Vagina (tissue), 2 donors: Measurements from ENCODE around the gene GPBP1. TPM values are rescaled to one million over a fixed set of nuclear protein-coding genes. Genes with fewer than 3 reads are reported as not detected.
"Not testable (repeated sequence)": the region's sequence is repeated elsewhere in the genome, so short reads cannot be mapped to it uniquely, and the experiment has no call there.

Source experiments
- DNase-seq, 2 donors: peaks; one replicate each; pipeline ENCODE4 v3.0.0-alpha.2; 2017; ENCODE audit errors: extremely low spot score in 2 of 2
- H3K27ac ChIP-seq: fragments of 200-600 bp; sonication (generic); one replicate; pipeline ENCODE4 v1.5.1; 2019
- H3K27me3 ChIP-seq: fragments of 200-600 bp; sonication (generic); one replicate; pipeline ENCODE4 v1.5.1; 2019
- H3K36me3 ChIP-seq, 2 donors: fragments of 200-600 bp; sonication (generic); one replicate each; pipeline ENCODE4 v1.5.1; 2017 to 2019
- H3K4me1 ChIP-seq: fragments of 200-600 bp; sonication (generic); one replicate; pipeline ENCODE4 v1.5.1; 2019
- H3K4me3 ChIP-seq, 2 donors: fragments of 200-600 bp; sonication (generic); 1 replicate in 1 of 2; 2 replicates in 1 of 2; pipeline ENCODE4 v1.5.1; 2016 to 2019
- H3K9me3 ChIP-seq: fragments of 200-600 bp; sonication (generic); one replicate; pipeline ENCODE4 v1.5.1; 2019
- POLR2A ChIP-seq, 2 donors: fragments of 450-650 bp; IDR thresholded peaks; one replicate each; pipeline ENCODE4 v1.6.1; 2017; ENCODE audit warnings: antibody characterized with exemption in 2 of 2, mild to moderate bottlenecking in 2 of 2, moderate library complexity in 2 of 2
- POLR2AphosphoS5 ChIP-seq, 2 donors: sonication (generic); formaldehyde crosslinking; IDR thresholded peaks; one replicate each; pipeline ENCODE4 v1.9.0; 2017; ENCODE audit warnings: antibody characterized with exemption in 2 of 2, mild to moderate bottlenecking in 2 of 2, low read depth in 1 of 2; ENCODE audit not compliant: insufficient read depth in 1 of 2
- intact Hi-C: fragments of 100-400 bp; cut with DNase I; formaldehyde crosslinking; loops from one replicate; pipeline ENCODE4 v1.15.1; 2023
- total RNA-seq: library from RNA; depleted of rRNA; stranded (reverse); fragments of >200 nt; gene quantifications from one replicate; pipeline ENCODE4 v1.2.3, GENCODE V29; 2016
- TF ChIP-seq, protein P1 (sequence below), 3 experiments: fragments of 450-650 bp in 2 of 3; fragments of 200-600 bp in 1 of 3; sonication (generic) in 1 of 3; IDR thresholded peaks; one replicate each; pipeline ENCODE4 v1.5.1; 2017 to 2019; ENCODE audit warnings: antibody characterized with exemption in 3 of 3, mild to moderate bottlenecking in 2 of 3, moderate library complexity in 2 of 3

Gene GPBP1
- total RNA-seq, 1 donor from 2014 or later, result 62.6 TPM

GRCh38 chr5:57276353-57276752 lies 102.5 kb downstream of the GPBP1 start:
- no peaks in the 10 kb centered on the region for H3K36me3 ChIP-seq
- DNase-seq, result no peak
- H3K4me3 ChIP-seq, result no peak overlapping the region
- no peaks in the 10 kb centered on the region for H3K27me3 ChIP-seq
- no peaks in the 10 kb centered on the region for H3K9me3 ChIP-seq
- H3K27ac ChIP-seq, result no peak overlapping the region
- intact Hi-C loops, result no loop called here
- H3K4me1 ChIP-seq, result no peaks in the 10 kb centered on the region
- TF ChIP-seq, protein P1, sequence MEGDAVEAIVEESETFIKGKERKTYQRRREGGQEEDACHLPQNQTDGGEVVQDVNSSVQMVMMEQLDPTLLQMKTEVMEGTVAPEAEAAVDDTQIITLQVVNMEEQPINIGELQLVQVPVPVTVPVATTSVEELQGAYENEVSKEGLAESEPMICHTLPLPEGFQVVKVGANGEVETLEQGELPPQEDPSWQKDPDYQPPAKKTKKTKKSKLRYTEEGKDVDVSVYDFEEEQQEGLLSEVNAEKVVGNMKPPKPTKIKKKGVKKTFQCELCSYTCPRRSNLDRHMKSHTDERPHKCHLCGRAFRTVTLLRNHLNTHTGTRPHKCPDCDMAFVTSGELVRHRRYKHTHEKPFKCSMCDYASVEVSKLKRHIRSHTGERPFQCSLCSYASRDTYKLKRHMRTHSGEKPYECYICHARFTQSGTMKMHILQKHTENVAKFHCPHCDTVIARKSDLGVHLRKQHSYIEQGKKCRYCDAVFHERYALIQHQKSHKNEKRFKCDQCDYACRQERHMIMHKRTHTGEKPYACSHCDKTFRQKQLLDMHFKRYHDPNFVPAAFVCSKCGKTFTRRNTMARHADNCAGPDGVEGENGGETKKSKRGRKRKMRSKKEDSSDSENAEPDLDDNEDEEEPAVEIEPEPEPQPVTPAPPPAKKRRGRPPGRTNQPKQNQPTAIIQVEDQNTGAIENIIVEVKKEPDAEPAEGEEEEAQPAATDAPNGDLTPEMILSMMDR (IDR thresholded peaks at IDR 0.05), result no peak
- TF ChIP-seq POLR2AphosphoS5 (IDR thresholded peaks at IDR 0.05; ENCODE audit: insufficient read depth in 1 of 2, low read depth in 1 of 2), result no peak
- TF ChIP-seq POLR2A (IDR thresholded peaks at IDR 0.05), result no peak

- Histone ChIP-seq H3K27me3 (no peaks in the 10 kb centered on the region), H3K4me3 (no peak overlapping the region), H3K36me3 (no peaks in the 10 kb centered on the region), H3K4me1 (no peaks in the 10 kb centered on the region), H3K9me3 (no peaks in the 10 kb centered on the region), H3K27ac (no peak overlapping the region)
- DNase-seq, result no peak
- intact Hi-C loops, result no loop called here
- TF ChIP-seq POLR2A (IDR thresholded peaks at IDR 0.05), result no peak
- TF ChIP-seq POLR2AphosphoS5 (IDR thresholded peaks at IDR 0.05; ENCODE audit: insufficient read depth in 1 of 2, low read depth in 1 of 2), result no peak
- TF ChIP-seq, protein P1 (IDR thresholded peaks at IDR 0.05), result no peak
Observed at GRCh38 chr5:57277085-57277484, 103.2 kb downstream of the GPBP1 start.

DNA sequence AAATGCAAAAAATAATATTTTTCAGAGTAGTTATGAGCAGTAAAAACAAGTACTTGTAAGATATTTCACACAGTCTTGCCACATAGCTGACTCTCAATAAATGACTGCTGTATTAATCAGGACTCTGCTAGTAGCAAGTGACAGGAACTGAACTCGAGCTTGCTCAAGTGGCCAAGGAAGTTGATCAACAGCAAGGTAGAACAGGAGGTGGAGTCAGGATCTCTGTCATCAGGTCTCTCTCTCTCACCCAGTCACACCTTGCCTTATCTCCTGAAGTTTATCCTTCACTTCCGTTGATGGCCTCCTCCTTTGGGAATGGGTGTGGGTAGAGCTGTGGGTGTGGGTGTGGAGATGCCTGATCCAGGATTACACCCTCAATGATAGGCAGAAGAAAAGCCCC lies 107.0 kb downstream of the GPBP1 start:
- no peak for TF ChIP-seq POLR2A (IDR thresholded peaks at IDR 0.05)
- no peak overlapping the region for H3K27ac ChIP-seq
- no peak for DNase-seq
- no peak overlapping the region for H3K4me3 ChIP-seq
- H3K9me3 ChIP-seq, result no peaks in the 10 kb centered on the region
- H3K27me3 ChIP-seq, result no peaks in the 10 kb centered on the region
- H3K4me1 ChIP-seq, result no peaks in the 10 kb centered on the region
- H3K36me3 ChIP-seq, result no peaks in the 10 kb centered on the region
- intact Hi-C loops, result no loop called here

DNA sequence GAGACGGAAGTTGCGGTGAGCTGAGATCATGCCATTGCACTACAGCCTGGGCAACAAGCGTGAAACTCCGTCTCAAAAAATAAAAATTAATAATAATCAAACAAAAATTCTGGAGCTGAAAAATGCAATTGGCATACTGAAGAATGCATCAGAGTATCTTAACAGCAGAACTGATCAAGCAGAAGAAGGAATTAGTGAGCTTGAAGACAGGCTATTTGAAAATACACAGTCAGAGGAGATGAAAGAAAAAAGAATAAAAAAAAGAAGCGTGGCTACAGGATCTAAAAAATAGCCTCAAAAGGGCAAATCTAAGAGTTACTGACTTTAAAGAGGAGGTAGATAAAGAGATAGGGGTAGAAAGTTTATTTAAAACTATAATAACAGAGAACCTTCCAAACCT lies 111.2 kb downstream of the GPBP1 start:
- H3K27ac ChIP-seq, H3K9me3 ChIP-seq, DNase-seq, H3K4me3 ChIP-seq, H3K4me1 ChIP-seq, H3K36me3 ChIP-seq, H3K27me3 ChIP-seq, intact Hi-C loops: not testable (repeated sequence)

DNA sequence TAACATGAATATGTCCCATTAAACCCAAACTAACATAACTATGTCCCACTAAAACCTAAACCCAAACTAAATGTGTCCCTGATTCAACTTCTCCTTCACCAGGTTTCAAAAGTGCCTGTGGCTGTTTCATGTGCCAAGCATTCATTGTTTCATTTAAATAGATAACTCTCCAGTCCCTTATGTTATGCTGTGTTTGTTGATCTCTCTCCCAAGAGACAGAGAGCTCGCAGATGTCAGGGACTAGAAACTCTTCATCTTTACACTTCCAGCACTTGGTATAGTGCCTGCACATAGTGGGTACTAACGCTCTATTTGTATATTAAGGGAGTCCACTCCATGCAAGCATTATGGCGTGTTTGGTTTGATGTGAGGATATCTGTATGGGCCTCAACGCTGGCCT lies 118.0 kb downstream of the GPBP1 start:
- H3K4me3 ChIP-seq, result no peak overlapping the region
- H3K4me1 ChIP-seq, result no peaks in the 10 kb centered on the region
- intact Hi-C loops, result no loop called here
- H3K9me3 ChIP-seq, result no peaks in the 10 kb centered on the region
- no peak overlapping the region for H3K27ac ChIP-seq
- TF ChIP-seq, protein P1 (IDR thresholded peaks at IDR 0.05), result no peak
- TF ChIP-seq POLR2A (IDR thresholded peaks at IDR 0.05) (no peak), POLR2AphosphoS5 (IDR thresholded peaks at IDR 0.05; ENCODE audit: insufficient read depth in 1 of 2, low read depth in 1 of 2) (no peak)
- no peaks in the 10 kb centered on the region for H3K36me3 ChIP-seq
- H3K27me3 ChIP-seq, result no peaks in the 10 kb centered on the region
- no peak for DNase-seq

- no peaks in the 10 kb centered on the region for H3K9me3 ChIP-seq
- peak in 1 of 2 donors; percentile 74 for DNase-seq
- TF ChIP-seq POLR2A (IDR thresholded peaks at IDR 0.05), result no peak
- TF ChIP-seq, protein P1 (IDR thresholded peaks at IDR 0.05), result no peak
- intact Hi-C loops, result no loop called here
- H3K27me3 ChIP-seq, result no peaks in the 10 kb centered on the region
- H3K4me3 ChIP-seq, result no peak overlapping the region
- H3K27ac ChIP-seq, result no peak overlapping the region
- H3K4me1 ChIP-seq, result no peaks in the 10 kb centered on the region
- H3K36me3 ChIP-seq, result no peaks in the 10 kb centered on the region
Observed at GRCh38 chr5:57292336-57292735, 118.5 kb downstream of the GPBP1 start.
